ENCODE data around the gene SNF8.
"Not testable (repeated sequence)": the region's sequence is repeated elsewhere in the genome, so short reads cannot be mapped to it uniquely, and the experiment has no call there.

Gene SNF8

DNA sequence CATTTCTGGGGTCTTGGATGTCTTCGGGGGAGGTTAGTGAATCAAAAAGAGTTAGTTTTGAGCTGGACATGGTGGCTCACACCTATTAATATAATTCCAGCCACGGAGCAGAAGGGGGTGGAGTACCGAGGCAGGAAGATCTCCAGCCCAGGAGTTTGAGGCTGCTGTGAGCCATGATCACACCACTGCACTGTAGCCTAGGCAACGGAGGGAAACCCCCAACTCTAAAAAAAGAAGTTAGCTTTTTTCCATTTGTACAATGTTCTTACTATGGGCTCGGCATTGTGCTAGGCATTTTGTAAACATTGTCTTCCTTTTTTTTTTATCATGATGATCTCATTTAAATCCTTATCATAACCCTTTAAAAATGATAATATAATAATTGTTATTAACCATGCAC lies 8.3 kb upstream of the SNF8 start:
- H2AFZ ChIP-seq (ENCODE audit: low read length): no peak overlapping the region
- H3K4me2 ChIP-seq (ENCODE audit: low read length): peak overlapping the region; percentile 27
- peaks cover 27% of the 10 kb centered on the region for H3K4me1 ChIP-seq (ENCODE audit: insufficient read depth, low read length, severe bottlenecking)
- TF ChIP-seq, protein P1, sequence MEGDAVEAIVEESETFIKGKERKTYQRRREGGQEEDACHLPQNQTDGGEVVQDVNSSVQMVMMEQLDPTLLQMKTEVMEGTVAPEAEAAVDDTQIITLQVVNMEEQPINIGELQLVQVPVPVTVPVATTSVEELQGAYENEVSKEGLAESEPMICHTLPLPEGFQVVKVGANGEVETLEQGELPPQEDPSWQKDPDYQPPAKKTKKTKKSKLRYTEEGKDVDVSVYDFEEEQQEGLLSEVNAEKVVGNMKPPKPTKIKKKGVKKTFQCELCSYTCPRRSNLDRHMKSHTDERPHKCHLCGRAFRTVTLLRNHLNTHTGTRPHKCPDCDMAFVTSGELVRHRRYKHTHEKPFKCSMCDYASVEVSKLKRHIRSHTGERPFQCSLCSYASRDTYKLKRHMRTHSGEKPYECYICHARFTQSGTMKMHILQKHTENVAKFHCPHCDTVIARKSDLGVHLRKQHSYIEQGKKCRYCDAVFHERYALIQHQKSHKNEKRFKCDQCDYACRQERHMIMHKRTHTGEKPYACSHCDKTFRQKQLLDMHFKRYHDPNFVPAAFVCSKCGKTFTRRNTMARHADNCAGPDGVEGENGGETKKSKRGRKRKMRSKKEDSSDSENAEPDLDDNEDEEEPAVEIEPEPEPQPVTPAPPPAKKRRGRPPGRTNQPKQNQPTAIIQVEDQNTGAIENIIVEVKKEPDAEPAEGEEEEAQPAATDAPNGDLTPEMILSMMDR (IDR thresholded peaks at IDR 0.05; ENCODE audit: low read length): no peak
- no peak for TF ChIP-seq EZH2 (IDR thresholded peaks at IDR 0.05; ENCODE audit: borderline replicate concordance, low read length)
- no peak overlapping the region for H3K4me3 ChIP-seq (ENCODE audit: low read depth, low read length, poor library complexity, severe bottlenecking)
- H3K9me3 ChIP-seq (ENCODE audit: low read length): no peaks in the 10 kb centered on the region
- no peaks in the 10 kb centered on the region for H4K20me1 ChIP-seq (ENCODE audit: insufficient read depth, low read length)
- H3K27ac ChIP-seq (ENCODE audit: low read depth, low read length, poor library complexity, severe bottlenecking): peak overlapping the region; percentile 93
- no peaks in the 10 kb centered on the region for H3K79me2 ChIP-seq (ENCODE audit: insufficient read depth, low read length)
- no peaks in the 10 kb centered on the region for H3F3A ChIP-seq (ENCODE audit: insufficient read depth, low read length)
- H3K9me2 ChIP-seq (ENCODE audit: low read depth, low read length): no peaks in the 10 kb centered on the region
- no peaks in the 10 kb centered on the region for H3K27me3 ChIP-seq (ENCODE audit: insufficient read depth, low read length)
- peak overlapping the region; percentile 20; the same call in 1 of the 2 replicates for H3K9ac ChIP-seq (ENCODE audit: low read length)
- H3K36me3 ChIP-seq (ENCODE audit: insufficient read depth, low read length): no peaks in the 10 kb centered on the region

- H3K79me2 ChIP-seq (ENCODE audit: insufficient read depth, low read length): no peaks in the 10 kb centered on the region
- H2AFZ ChIP-seq (ENCODE audit: low read length): no peak overlapping the region
These were observed 6.9 kb upstream of the SNF8 start for GRCh38 chr17:48951572-48951971.

DNA sequence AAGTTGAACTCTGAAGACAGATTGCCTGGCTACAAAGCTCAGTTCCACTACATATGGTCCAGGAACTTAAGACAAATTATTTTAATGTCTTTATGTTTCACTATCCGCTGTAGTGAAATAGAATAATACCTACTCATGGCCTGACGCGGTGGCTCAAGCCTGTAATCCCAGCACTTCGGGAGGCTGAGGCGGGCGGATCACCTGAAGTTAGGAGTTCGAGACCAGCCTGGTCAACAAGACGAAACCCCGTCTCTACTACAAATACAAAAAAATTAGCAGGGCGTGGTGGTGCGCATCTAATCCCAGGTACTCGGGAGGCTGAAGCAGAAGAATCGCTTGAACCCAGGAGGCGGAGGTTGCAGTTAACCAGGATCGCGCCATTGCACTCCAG lies 614 bp upstream of the SNF8 start:
- not testable (repeated sequence) for H3K9me2 ChIP-seq (ENCODE audit: low read depth, low read length); H4K20me1 ChIP-seq (ENCODE audit: insufficient read depth, low read length); H3K27me3 ChIP-seq (ENCODE audit: insufficient read depth, low read length); H3F3A ChIP-seq (ENCODE audit: insufficient read depth, low read length); H3K9me3 ChIP-seq (ENCODE audit: low read length)
- Histone ChIP-seq H3K36me3 (ENCODE audit: insufficient read depth, low read length) (peaks cover 13% of the 10 kb centered on the region), H3K4me3 (ENCODE audit: low read depth, low read length, poor library complexity, severe bottlenecking) (peak overlapping the region; percentile 89), H3K9ac (ENCODE audit: low read length) (peak overlapping the region; percentile 88), H3K4me1 (ENCODE audit: insufficient read depth, low read length, severe bottlenecking) (peaks cover 24% of the 10 kb centered on the region), H3K4me2 (ENCODE audit: low read length) (peak overlapping the region; percentile 99), H3K79me2 (ENCODE audit: insufficient read depth, low read length) (peaks cover 10% of the 10 kb centered on the region), H3K27ac (ENCODE audit: low read depth, low read length, poor library complexity, severe bottlenecking) (peak overlapping the region; percentile 82), H2AFZ (ENCODE audit: low read length) (0 out of 2 replicates have a peak overlapping the region, but pooled peaks have one; percentile 25)

More at GRCh38 chr17:48951572-48951971, 6.9 kb upstream of the SNF8 start:
- H3K4me2 ChIP-seq (ENCODE audit: low read length): no peak overlapping the region
- H3K27ac ChIP-seq (ENCODE audit: low read depth, low read length, poor library complexity, severe bottlenecking): peak overlapping the region; percentile 93
- H3K9me3 ChIP-seq (ENCODE audit: low read length): no peaks in the 10 kb centered on the region
- no peaks in the 10 kb centered on the region for H4K20me1 ChIP-seq (ENCODE audit: insufficient read depth, low read length)
- H3K27me3 ChIP-seq (ENCODE audit: insufficient read depth, low read length): no peaks in the 10 kb centered on the region
- no peak overlapping the region for H3K4me3 ChIP-seq (ENCODE audit: low read depth, low read length, poor library complexity, severe bottlenecking)
- no peaks in the 10 kb centered on the region for H3K36me3 ChIP-seq (ENCODE audit: insufficient read depth, low read length)
- H3K9me2 ChIP-seq (ENCODE audit: low read depth, low read length): no peaks in the 10 kb centered on the region
- peaks cover 27% of the 10 kb centered on the region for H3K4me1 ChIP-seq (ENCODE audit: insufficient read depth, low read length, severe bottlenecking)
- no peak overlapping the region for H3K9ac ChIP-seq (ENCODE audit: low read length)
- no peaks in the 10 kb centered on the region for H3F3A ChIP-seq (ENCODE audit: insufficient read depth, low read length)
- TF ChIP-seq EZH2 (IDR thresholded peaks at IDR 0.05; ENCODE audit: borderline replicate concordance, low read length): no peak
- TF ChIP-seq, protein P1 (IDR thresholded peaks at IDR 0.05; ENCODE audit: low read length): no peak

DNA sequence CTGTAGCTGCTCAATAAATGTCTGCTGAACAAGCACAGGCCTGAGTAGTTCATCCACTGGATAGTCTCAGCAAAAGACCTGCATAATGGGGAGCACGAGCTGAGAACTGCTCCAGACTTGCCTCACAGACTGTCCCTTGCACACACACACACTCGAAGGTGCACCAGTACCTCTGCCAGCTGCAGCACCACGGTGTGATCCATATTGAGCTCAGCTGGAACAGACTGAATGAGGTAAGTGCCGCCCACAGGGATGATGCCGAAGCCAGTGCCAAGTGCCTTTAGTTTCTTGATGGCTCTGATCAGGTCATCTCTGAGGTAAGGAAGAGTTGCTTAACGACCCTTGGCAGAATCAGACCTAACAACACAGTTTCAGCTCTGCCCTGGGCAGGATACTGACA lies 11.6 kb downstream of the SNF8 start:
- no peaks in the 10 kb centered on the region for H3K79me2 ChIP-seq (ENCODE audit: insufficient read depth, low read length)
- no peaks in the 10 kb centered on the region for H3F3A ChIP-seq (ENCODE audit: insufficient read depth, low read length)
- H3K27ac ChIP-seq (ENCODE audit: low read depth, low read length, poor library complexity, severe bottlenecking): no peak overlapping the region
- H3K9me2 ChIP-seq (ENCODE audit: low read depth, low read length): no peaks in the 10 kb centered on the region
- no peak overlapping the region for H3K9ac ChIP-seq (ENCODE audit: low read length)
- H3K36me3 ChIP-seq (ENCODE audit: insufficient read depth, low read length): peaks cover 85% of the 10 kb centered on the region
- H3K4me2 ChIP-seq (ENCODE audit: low read length): no peak overlapping the region
- H3K27me3 ChIP-seq (ENCODE audit: insufficient read depth, low read length): no peaks in the 10 kb centered on the region
- no peaks in the 10 kb centered on the region for H3K4me1 ChIP-seq (ENCODE audit: insufficient read depth, low read length, severe bottlenecking)
- no peak overlapping the region for H2AFZ ChIP-seq (ENCODE audit: low read length)
- H3K9me3 ChIP-seq (ENCODE audit: low read length): no peaks in the 10 kb centered on the region
- TF ChIP-seq, protein P1 (IDR thresholded peaks at IDR 0.05; ENCODE audit: low read length): no peak
- TF ChIP-seq EZH2 (IDR thresholded peaks at IDR 0.05; ENCODE audit: borderline replicate concordance, low read length): no peak
- no peaks in the 10 kb centered on the region for H4K20me1 ChIP-seq (ENCODE audit: insufficient read depth, low read length)
- H3K4me3 ChIP-seq (ENCODE audit: low read depth, low read length, poor library complexity, severe bottlenecking): no peak overlapping the region

All from OCI-LY1 (cell line).